Measurements from ENCODE around the gene EIF1. TPM values are rescaled to one million over a fixed set of nuclear protein-coding genes. Genes with fewer than 3 reads are reported as not detected.
"Not testable (repeated sequence)": the region's sequence is repeated elsewhere in the genome, so short reads cannot be mapped to it uniquely, and the experiment has no call there.

EIF1 gene
- 56.9 and 63.7 TPM in 2 replicates for total RNA-seq (2014; rRNA removed)
- polyA plus RNA-seq (2012) = 768 TPM

GRCh38 chr17:41688641-41689496 is at the start of gene EIF1:
TSS of gene EIF1 (plus strand) at chr17:41688885. CDS start at chr17:41689039, 154 bp downstream.
- DNase-seq (ENCODE audit: low read depth) = peak; percentile 99

GRCh38 chr17:41638941-41639340 is 49.7 kb upstream of the EIF1 start:
- no peak for DNase-seq (ENCODE audit: low read depth)

GRCh38 chr17:41639492-41640473 is 48.9 kb upstream of the EIF1 start:
- DNase-seq (ENCODE audit: low read depth) = no peak

GRCh38 chr17:41640596-41640995 is 48.1 kb upstream of the EIF1 start:
- not testable (repeated sequence) for DNase-seq (ENCODE audit: low read depth)

- DNase-seq (ENCODE audit: low read depth) = no peak
These were observed 46.2 kb upstream of the EIF1 start for GRCh38 chr17:41642252-41643156.

- DNase-seq (ENCODE audit: low read depth) = no peak
These were observed 41.5 kb upstream of the EIF1 start for GRCh38 chr17:41647038-41647813.

GRCh38 chr17:41647940-41648410 is 40.7 kb upstream of the EIF1 start:
- DNase-seq (ENCODE audit: low read depth) = peak; percentile 55

GRCh38 chr17:41648411-41649195 is 40.1 kb upstream of the EIF1 start:
- DNase-seq (ENCODE audit: low read depth) = peak; percentile 71

- DNase-seq (ENCODE audit: low read depth) = no peak
These were observed 38.7 kb upstream of the EIF1 start for GRCh38 chr17:41649923-41650519.

GRCh38 chr17:41650794-41651624 is 37.7 kb upstream of the EIF1 start:
- no peak for DNase-seq (ENCODE audit: low read depth)

- peak; percentile 60 for DNase-seq (ENCODE audit: low read depth)
These were observed 36.8 kb upstream of the EIF1 start for GRCh38 chr17:41651625-41652460.

- no peak for DNase-seq (ENCODE audit: low read depth)
These were observed 36.2 kb upstream of the EIF1 start for GRCh38 chr17:41652461-41652970.

- DNase-seq (ENCODE audit: low read depth) = no peak
These were observed 35.3 kb upstream of the EIF1 start for GRCh38 chr17:41653421-41653820.

GRCh38 chr17:41653892-41654677 is 34.6 kb upstream of the EIF1 start:
- DNase-seq (ENCODE audit: low read depth) = no peak

- no peak for DNase-seq (ENCODE audit: low read depth)
These were observed 33.7 kb upstream of the EIF1 start for GRCh38 chr17:41654678-41655607.
